Adrenal gland (tissue), 5 donors: Measurements from ENCODE around the gene TTC34.

Experiments used
- POLR2A ChIP-seq, 2 donors: fragments of 450-650 bp; IDR thresholded peaks; one replicate each; pipeline ENCODE4 v1.6.1; 2017; ENCODE audit warnings: antibody characterized with exemption in 2 of 2, mild to moderate bottlenecking in 2 of 2, moderate library complexity in 1 of 2
- TF ChIP-seq, protein P1 (sequence below), 6 experiments: fragments of 450-650 bp in 4 of 6; fragments of 200-600 bp in 2 of 6; sonication (generic) in 1 of 6; IDR thresholded peaks; 1 replicate in 5 of 6; 2 replicates in 1 of 6; pipeline versions ENCODE4 v1.5.1 to v1.8.0; 2016 to 2021; ENCODE audit warnings: antibody characterized with exemption in 6 of 6, mild to moderate bottlenecking in 2 of 6, moderate library complexity in 1 of 6
- donor health status: DM: no; HTN: no; CAD: no.

DNA sequence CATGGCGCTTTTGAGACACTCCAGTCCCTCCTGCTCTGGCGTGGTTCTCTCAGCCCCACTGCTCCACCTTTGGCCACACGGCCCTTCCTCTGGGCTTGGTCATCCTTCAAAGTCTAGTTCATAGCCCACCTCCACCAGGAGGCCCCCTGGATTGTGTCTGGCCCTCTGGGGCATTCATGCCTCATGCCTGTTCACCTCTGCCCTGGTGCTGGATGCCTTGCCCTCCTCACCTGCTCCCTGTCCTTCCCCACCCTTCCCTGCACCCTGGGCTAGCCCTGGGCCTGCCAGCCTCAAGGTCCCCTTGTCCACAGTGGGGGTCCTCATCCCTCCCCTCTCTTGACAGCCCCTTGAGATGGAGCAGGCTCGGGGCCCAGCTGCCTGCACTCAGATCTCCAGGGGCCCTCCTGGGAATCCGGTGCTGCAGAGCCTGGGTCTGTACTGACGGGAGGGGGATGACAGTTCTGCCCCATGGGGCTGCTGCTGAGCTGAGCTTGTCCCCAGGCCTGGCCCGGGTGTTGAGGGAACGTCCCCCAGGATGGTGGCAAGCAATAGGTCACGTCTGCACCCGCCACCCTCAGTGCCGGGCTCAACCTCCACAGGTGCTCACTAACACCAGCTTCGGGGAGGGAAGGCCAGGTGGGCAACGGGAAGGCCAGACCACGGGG lies 196.5 kb downstream of the TTC34 start:
- TF ChIP-seq, protein P1, sequence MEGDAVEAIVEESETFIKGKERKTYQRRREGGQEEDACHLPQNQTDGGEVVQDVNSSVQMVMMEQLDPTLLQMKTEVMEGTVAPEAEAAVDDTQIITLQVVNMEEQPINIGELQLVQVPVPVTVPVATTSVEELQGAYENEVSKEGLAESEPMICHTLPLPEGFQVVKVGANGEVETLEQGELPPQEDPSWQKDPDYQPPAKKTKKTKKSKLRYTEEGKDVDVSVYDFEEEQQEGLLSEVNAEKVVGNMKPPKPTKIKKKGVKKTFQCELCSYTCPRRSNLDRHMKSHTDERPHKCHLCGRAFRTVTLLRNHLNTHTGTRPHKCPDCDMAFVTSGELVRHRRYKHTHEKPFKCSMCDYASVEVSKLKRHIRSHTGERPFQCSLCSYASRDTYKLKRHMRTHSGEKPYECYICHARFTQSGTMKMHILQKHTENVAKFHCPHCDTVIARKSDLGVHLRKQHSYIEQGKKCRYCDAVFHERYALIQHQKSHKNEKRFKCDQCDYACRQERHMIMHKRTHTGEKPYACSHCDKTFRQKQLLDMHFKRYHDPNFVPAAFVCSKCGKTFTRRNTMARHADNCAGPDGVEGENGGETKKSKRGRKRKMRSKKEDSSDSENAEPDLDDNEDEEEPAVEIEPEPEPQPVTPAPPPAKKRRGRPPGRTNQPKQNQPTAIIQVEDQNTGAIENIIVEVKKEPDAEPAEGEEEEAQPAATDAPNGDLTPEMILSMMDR (IDR thresholded peaks at IDR 0.05) = no peak
- no peak for TF ChIP-seq POLR2A (IDR thresholded peaks at IDR 0.05)
